Measurements from ENCODE around the gene SMIM41.

DNA sequence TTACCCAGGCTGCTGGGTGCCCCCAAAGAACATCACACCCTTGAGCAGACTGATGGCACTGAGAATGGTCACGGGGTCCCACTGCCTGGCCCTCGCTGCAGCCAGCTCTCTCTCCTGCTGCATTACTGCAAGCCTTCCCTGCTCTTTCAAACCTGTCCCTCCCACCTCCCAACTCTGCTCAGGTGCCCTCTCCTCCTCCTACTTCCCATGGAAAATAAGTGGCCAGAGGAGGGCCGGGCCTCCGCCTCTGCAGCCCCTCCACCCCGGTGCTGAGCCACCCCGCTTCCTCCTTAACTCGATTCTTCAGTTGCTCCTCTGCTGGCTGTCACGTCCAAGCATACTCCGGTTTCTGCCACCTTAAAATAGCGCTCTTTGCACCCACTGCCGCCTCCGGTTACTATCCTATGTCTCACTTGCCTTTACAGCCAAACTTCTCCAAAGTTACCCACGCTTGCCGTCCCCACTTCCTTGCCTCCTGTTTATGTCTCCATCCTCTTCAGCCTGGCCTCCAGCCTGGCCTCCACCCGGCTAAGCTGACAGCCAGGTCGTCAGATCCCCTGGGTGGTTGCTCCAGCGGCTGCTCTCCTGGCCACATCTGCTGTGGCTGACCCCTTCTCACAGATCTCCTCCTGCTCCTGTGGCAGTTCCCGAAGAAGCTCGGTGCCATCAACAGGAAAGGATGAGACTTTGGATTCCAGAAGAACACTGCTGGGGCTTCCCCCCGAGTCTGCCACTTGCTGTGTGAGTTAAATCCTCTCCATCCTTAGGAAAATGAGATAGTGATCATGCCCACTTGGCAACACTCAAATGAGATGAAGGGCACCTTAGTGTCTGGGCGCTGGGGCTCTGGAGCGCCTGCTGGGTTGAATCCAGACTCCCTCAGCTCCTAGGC lies 7.7 kb downstream of the SMIM41 start:
- TF ChIP-seq, protein P1, sequence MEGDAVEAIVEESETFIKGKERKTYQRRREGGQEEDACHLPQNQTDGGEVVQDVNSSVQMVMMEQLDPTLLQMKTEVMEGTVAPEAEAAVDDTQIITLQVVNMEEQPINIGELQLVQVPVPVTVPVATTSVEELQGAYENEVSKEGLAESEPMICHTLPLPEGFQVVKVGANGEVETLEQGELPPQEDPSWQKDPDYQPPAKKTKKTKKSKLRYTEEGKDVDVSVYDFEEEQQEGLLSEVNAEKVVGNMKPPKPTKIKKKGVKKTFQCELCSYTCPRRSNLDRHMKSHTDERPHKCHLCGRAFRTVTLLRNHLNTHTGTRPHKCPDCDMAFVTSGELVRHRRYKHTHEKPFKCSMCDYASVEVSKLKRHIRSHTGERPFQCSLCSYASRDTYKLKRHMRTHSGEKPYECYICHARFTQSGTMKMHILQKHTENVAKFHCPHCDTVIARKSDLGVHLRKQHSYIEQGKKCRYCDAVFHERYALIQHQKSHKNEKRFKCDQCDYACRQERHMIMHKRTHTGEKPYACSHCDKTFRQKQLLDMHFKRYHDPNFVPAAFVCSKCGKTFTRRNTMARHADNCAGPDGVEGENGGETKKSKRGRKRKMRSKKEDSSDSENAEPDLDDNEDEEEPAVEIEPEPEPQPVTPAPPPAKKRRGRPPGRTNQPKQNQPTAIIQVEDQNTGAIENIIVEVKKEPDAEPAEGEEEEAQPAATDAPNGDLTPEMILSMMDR (IDR thresholded peaks at IDR 0.05; ENCODE audit: poor library complexity, severe bottlenecking), result no peak
- TF ChIP-seq TAF1 (IDR thresholded peaks at IDR 0.05; ENCODE audit: low read depth) (no peak), EP300 (conservative IDR thresholded peaks at IDR 0.05; ENCODE audit: poor library complexity, severe bottlenecking) (no peak), POLR2AphosphoS5 (IDR thresholded peaks at IDR 0.05) (no peak), MXI1 (conservative IDR thresholded peaks at IDR 0.05; ENCODE audit: poor library complexity, severe bottlenecking) (no peak)
